HFF-Myc (cell line): Measurements from ENCODE around the gene LSM7.

Experiments
- DNase-seq: peaks from one replicate; pipeline ENCODE4 v3.0.0-alpha.2; 2011; ENCODE audit warnings: low read depth; ENCODE audit errors: extremely low read depth
- H3K4me3 ChIP-seq: replicated peaks from 2 replicates; pipeline ENCODE4 v1.5.1; 2011; ENCODE audit warnings: low read depth, mild to moderate bottlenecking, control low read depth, low read length
- CTCF ChIP-seq: IDR thresholded peaks from 2 replicates; pipeline ENCODE4 v1.5.1; 2012; ENCODE audit warnings: mild to moderate bottlenecking, low read depth, low read length, control low read depth; ENCODE audit errors: missing control alignments

LSM7 gene

GRCh38 chr19:2345076-2345475 is 16.7 kb upstream of the LSM7 start:
- no peak for DNase-seq

GRCh38 chr19:2344381-2344870 is 16.0 kb upstream of the LSM7 start:
- TF ChIP-seq CTCF: no peak
- no peak overlapping the region for H3K4me3 ChIP-seq
- no peak for DNase-seq

More at GRCh38 chr19:2345076-2345475, 16.7 kb upstream of the LSM7 start:
- H3K4me3 ChIP-seq: no peak overlapping the region
- no peak for TF ChIP-seq CTCF

- TF ChIP-seq CTCF: no peak
- H3K4me3 ChIP-seq: no peak overlapping the region
- no peak for DNase-seq
Observed at GRCh38 chr19:2343289-2343982, 15.1 kb upstream of the LSM7 start.

- DNase-seq: no peak
- H3K4me3 ChIP-seq: no peak overlapping the region
- TF ChIP-seq CTCF: no peak
Observed at GRCh38 chr19:2342656-2343288, 14.4 kb upstream of the LSM7 start.

- DNase-seq: no peak
- no peak for TF ChIP-seq CTCF
- no peak overlapping the region for H3K4me3 ChIP-seq
Observed at GRCh38 chr19:2341982-2342381, 13.6 kb upstream of the LSM7 start.

GRCh38 chr19:2341244-2341751 is 12.9 kb upstream of the LSM7 start:
- no peak overlapping the region for H3K4me3 ChIP-seq
- no peak for DNase-seq
- no peak for TF ChIP-seq CTCF
